Uterus (tissue), 4 donors: ENCODE measurements around the gene OTULINL. TPM values are rescaled to one million over a fixed set of nuclear protein-coding genes. Genes with fewer than 3 reads are reported as not detected.

ENCODE experiments used
- DNase-seq, 2 donors: peaks; one replicate each; pipeline ENCODE4 v3.0.0-alpha.2; 2019 to 2020
- H3K27ac ChIP-seq, 2 donors: fragments of 200-600 bp; sonication (generic); 1 replicate in 1 of 2; 2 replicates in 1 of 2; pipeline ENCODE4 v1.5.1; 2016 to 2018
- H3K27me3 ChIP-seq, 2 donors: fragments of 200-600 bp; sonication (generic); one replicate each; pipeline ENCODE4 v1.5.1; 2018 to 2019; ENCODE audit warnings: control low read depth in 1 of 2
- H3K36me3 ChIP-seq, 2 donors: fragments of 200-600 bp; sonication (generic); one replicate each; pipeline ENCODE4 v1.5.1; 2019; ENCODE audit warnings: control low read depth in 1 of 2
- H3K4me1 ChIP-seq, 2 donors: fragments of 200-600 bp; sonication (generic); one replicate each; pipeline ENCODE4 v1.5.1; 2018 to 2019; ENCODE audit warnings: control low read depth in 1 of 2
- H3K4me3 ChIP-seq, 2 donors: fragments of 200-600 bp; sonication (generic); 1 replicate in 1 of 2; 2 replicates in 1 of 2; pipeline ENCODE4 v1.5.1; 2018 to 2019; ENCODE audit warnings: mild to moderate bottlenecking in 1 of 2
- H3K9me3 ChIP-seq, 2 donors: fragments of 200-600 bp; sonication (generic); one replicate each; pipeline ENCODE4 v1.5.1; 2019; ENCODE audit warnings: control low read depth in 1 of 2
- CTCF ChIP-seq, 4 experiments: fragments of 200-600 bp in 2 of 4; fragments of 450-650 bp in 2 of 4; sonication (generic) in 2 of 4; IDR thresholded peaks; one replicate each; pipeline ENCODE4 v1.5.1; 2016 to 2019; ENCODE audit warnings: antibody characterized with exemption in 4 of 4, mild to moderate bottlenecking in 2 of 4, moderate library complexity in 1 of 4
- POLR2A ChIP-seq, 2 donors: fragments of 450-650 bp; IDR thresholded peaks; one replicate each; pipeline ENCODE4 v1.6.1; 2016; ENCODE audit warnings: antibody characterized with exemption in 2 of 2, mild to moderate bottlenecking in 1 of 2, moderate library complexity in 1 of 2
- intact Hi-C: fragments of 100-400 bp; cut with DNase I; formaldehyde crosslinking; loops from one replicate; pipeline ENCODE4 v1.15.1; 2023; ENCODE audit warnings: low total_unique reads
- total RNA-seq, 4 donors: library from RNA; depleted of rRNA in 3 of 4; stranded (reverse); fragments of >200 nt in 3 of 4; gene quantifications; one replicate each; pipeline versions ENCODE4 v1.1.0 to v1.2.4, GENCODE V29; 2014 to 2023
- donor health status: DM: yes; HTN: yes; CAD: no.

OTULINL gene
- total RNA-seq, 4 donors from 2014 or later = 1.0 to 16.1 (median 3.8) TPM

DNA sequence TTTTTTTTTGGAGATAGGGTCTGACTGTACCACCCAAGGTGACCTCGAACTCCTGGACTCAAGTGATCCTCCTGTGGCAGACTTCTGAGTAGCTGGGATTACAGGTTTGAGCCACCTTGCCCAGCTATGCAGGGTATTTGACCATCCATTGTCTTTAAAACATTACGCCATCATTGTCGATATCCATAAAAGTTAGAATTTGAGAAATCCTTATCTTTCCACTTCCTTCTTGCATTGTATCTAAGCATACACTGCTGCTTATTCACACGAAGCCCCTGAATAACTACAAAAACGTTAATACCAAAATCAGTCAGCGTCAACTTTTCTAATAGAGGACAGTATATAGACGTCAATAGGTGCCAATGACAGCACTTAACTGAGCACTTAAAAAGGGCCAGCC, 5.4 kb upstream of the OTULINL start:
- Histone ChIP-seq H3K4me1 (no peaks in the 10 kb centered on the region), H3K9me3 (no peaks in the 10 kb centered on the region), H3K36me3 (no peaks in the 10 kb centered on the region), H3K27ac (no peak overlapping the region), H3K27me3 (no peaks in the 10 kb centered on the region), H3K4me3 (no peak overlapping the region)
- DNase-seq = no peak
- intact Hi-C loops = no loop called here
- TF ChIP-seq POLR2A (IDR thresholded peaks at IDR 0.05) (no peak), CTCF (IDR thresholded peaks at IDR 0.05) (no peak)

GRCh38 chr5:14577079-14577725, 4.4 kb upstream of the OTULINL start:
- Histone ChIP-seq H3K4me1 (no peaks in the 10 kb centered on the region), H3K9me3 (no peaks in the 10 kb centered on the region), H3K36me3 (no peaks in the 10 kb centered on the region), H3K27me3 (no peaks in the 10 kb centered on the region), H3K4me3 (no peak overlapping the region), H3K27ac (no peak overlapping the region)
- DNase-seq = no peak
- intact Hi-C loops = no loop called here
- TF ChIP-seq CTCF (IDR thresholded peaks at IDR 0.05) (no peak), POLR2A (IDR thresholded peaks at IDR 0.05) (no peak)

GRCh38 chr5:14577971-14578370, 3.6 kb upstream of the OTULINL start:
- TF ChIP-seq POLR2A (IDR thresholded peaks at IDR 0.05) (no peak), CTCF (IDR thresholded peaks at IDR 0.05) (no peak)
- no peak overlapping the region for H3K4me3 ChIP-seq
- no peaks in the 10 kb centered on the region for H3K27me3 ChIP-seq

GRCh38 chr5:14579246-14579645, 2.3 kb upstream of the OTULINL start:
- Histone ChIP-seq H3K4me1 (no peaks in the 10 kb centered on the region), H3K27me3 (no peaks in the 10 kb centered on the region), H3K9me3 (no peaks in the 10 kb centered on the region), H3K27ac (no peak overlapping the region), H3K4me3 (no peak overlapping the region), H3K36me3 (no peaks in the 10 kb centered on the region)
- no peak for TF ChIP-seq POLR2A (IDR thresholded peaks at IDR 0.05)
- no peak for TF ChIP-seq CTCF (IDR thresholded peaks at IDR 0.05)
- DNase-seq = no peak
- intact Hi-C loops = no loop called here

More at GRCh38 chr5:14577971-14578370, 3.6 kb upstream of the OTULINL start:
- no peak for DNase-seq
- no peaks in the 10 kb centered on the region for H3K4me1 ChIP-seq
- intact Hi-C loops = no loop called here
- no peak overlapping the region for H3K27ac ChIP-seq
- H3K9me3 ChIP-seq = no peaks in the 10 kb centered on the region
- no peaks in the 10 kb centered on the region for H3K36me3 ChIP-seq

DNA sequence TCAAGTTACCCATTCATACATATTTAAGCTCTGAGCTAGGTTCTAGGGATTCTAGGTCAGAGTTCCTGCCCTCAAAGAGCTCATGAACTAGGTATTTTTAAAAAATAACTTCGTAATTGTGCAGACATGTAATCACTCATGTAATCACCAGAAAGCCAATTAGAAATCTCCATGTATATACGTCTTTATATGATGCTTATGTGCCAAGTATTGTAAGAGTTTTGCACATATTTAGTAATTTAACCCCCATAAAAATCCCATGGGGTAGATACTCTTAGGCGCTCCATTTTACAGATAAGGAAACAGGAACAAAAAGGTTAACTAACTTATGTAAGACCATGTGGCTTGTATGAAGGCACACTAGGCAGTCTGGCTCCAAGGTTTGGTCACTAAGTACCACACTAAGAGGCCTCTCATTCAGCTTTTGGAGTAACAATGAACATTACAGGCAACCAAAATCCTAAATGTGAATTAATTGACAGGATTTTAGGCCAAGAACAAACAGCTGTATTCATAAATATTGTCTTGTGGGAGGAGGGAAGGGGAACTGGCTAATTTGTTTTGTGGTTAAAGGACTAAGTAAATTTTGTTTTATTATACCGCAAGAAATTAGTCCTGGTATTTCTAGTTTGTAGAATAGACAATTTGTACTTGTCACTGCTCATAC, 1.7 kb upstream of the OTULINL start:
- no peaks in the 10 kb centered on the region for H3K36me3 ChIP-seq
- intact Hi-C loops = no loop called here
- no peaks in the 10 kb centered on the region for H3K9me3 ChIP-seq
- no peaks in the 10 kb centered on the region for H3K4me1 ChIP-seq
- DNase-seq = no peak
- H3K4me3 ChIP-seq = no peak overlapping the region
- no peak overlapping the region for H3K27ac ChIP-seq
- TF ChIP-seq POLR2A (IDR thresholded peaks at IDR 0.05) = no peak
- no peak for TF ChIP-seq CTCF (IDR thresholded peaks at IDR 0.05)
- H3K27me3 ChIP-seq = no peaks in the 10 kb centered on the region
